Omental fat pad (tissue), 4 donors: ENCODE data around the gene SLFN13. TPM values are rescaled to one million over a fixed set of nuclear protein-coding genes. Genes with fewer than 3 reads are reported as not detected.

Source experiments
- ATAC-seq: fragments of 150-250 bp; one replicate; pipeline ENCODE4 v1.9.1; 2016; ENCODE audit warnings: mild to moderate bottlenecking, moderate library complexity; ENCODE audit not compliant: low FRiP score
- DNase-seq: peaks from one replicate; pipeline ENCODE4 v3.0.0-alpha.2; 2019; ENCODE audit warnings: low spot score
- total RNA-seq, 4 donors: library from RNA; depleted of rRNA; stranded (reverse); fragments of >200 nt; gene quantifications; one replicate each; pipeline ENCODE4 v1.1.0, GENCODE V29; 2016
- TF ChIP-seq, protein P1 (sequence below), 3 donors: fragments of 450-650 bp; IDR thresholded peaks; one replicate each; pipeline ENCODE4 v1.5.1; 2016 to 2017; ENCODE audit warnings: antibody characterized with exemption in 3 of 3, mild to moderate bottlenecking in 3 of 3, moderate library complexity in 2 of 3

SLFN13 gene
- total RNA-seq, 4 donors from 2014 or later, result 5.9 to 20.3 (median 7.4) TPM

- ATAC-seq (peak; percentile 64), DNase-seq (peak; percentile 35)
- TF ChIP-seq, protein P1, sequence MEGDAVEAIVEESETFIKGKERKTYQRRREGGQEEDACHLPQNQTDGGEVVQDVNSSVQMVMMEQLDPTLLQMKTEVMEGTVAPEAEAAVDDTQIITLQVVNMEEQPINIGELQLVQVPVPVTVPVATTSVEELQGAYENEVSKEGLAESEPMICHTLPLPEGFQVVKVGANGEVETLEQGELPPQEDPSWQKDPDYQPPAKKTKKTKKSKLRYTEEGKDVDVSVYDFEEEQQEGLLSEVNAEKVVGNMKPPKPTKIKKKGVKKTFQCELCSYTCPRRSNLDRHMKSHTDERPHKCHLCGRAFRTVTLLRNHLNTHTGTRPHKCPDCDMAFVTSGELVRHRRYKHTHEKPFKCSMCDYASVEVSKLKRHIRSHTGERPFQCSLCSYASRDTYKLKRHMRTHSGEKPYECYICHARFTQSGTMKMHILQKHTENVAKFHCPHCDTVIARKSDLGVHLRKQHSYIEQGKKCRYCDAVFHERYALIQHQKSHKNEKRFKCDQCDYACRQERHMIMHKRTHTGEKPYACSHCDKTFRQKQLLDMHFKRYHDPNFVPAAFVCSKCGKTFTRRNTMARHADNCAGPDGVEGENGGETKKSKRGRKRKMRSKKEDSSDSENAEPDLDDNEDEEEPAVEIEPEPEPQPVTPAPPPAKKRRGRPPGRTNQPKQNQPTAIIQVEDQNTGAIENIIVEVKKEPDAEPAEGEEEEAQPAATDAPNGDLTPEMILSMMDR (IDR thresholded peaks at IDR 0.05), result no peak
These were observed 38.6 kb upstream of the SLFN13 start for GRCh38 chr17:35486920-35487732.

GRCh38 chr17:35479271-35479670 lies 30.7 kb upstream of the SLFN13 start:
- TF ChIP-seq, protein P1 (IDR thresholded peaks at IDR 0.05), result no peak
- ATAC-seq, result no peak
- no peak for DNase-seq

GRCh38 chr17:35477248-35477647 lies 28.7 kb upstream of the SLFN13 start:
- no peak for ATAC-seq
- DNase-seq, result no peak
- TF ChIP-seq, protein P1 (IDR thresholded peaks at IDR 0.05), result no peak

DNA sequence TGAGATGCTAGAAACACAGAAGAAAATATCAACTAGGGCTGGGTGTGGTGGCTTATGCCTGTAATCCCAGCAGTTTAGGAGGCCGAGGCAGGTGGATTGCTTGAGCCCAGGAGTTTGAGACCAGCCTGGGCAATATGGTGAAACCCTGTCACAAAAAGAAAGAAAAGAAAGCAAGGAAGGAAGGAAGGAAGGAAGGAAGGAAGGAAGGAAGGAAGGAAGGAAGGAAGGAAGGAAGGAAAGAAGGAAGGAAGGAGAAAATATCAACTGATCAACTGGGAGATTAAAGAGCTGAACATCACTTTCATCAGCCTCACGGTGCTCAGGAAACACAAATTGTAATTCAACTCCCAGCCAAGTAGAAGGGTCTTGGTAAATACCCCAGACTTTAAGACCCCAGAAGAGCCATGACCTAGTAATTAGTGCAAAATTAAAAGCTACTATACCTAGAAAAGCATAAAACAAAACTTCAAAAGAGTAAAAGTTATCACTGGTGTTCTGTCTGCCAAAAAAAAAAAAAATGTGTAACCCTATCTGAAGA lies 27.8 kb upstream of the SLFN13 start:
- TF ChIP-seq, protein P1 (IDR thresholded peaks at IDR 0.05), result no peak
- no peak for ATAC-seq

DNA sequence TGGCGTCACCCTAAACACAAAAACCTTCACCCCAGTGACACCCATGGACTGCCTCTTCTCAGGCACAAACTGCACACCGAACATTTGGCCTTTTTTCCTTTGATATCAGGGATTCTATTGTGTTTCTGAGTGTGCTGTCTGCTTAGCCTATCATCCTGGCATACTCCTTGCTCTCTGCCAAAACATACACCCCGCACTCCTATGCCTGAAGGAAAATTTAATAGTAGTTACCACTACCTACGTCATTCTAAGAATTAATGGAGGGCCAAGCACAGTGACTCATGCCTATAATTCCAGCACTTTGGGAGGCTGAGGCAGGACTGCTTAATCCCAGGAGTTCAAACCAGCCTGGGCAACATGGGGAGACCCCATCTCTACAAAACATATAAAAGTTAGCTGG lies 19.9 kb upstream of the SLFN13 start:
- DNase-seq (no peak), ATAC-seq (no peak)
- TF ChIP-seq, protein P1 (IDR thresholded peaks at IDR 0.05), result no peak

More for the DNA sequence above, 27.8 kb upstream of the SLFN13 start:
- no peak for DNase-seq

GRCh38 chr17:35467824-35468223 lies 19.3 kb upstream of the SLFN13 start:
- TF ChIP-seq, protein P1 (IDR thresholded peaks at IDR 0.05), result no peak
- ATAC-seq (no peak), DNase-seq (no peak)
